Mesenteric fat pad (tissue), 1 donor: ENCODE results near the gene ATRN. TPM values are rescaled to one million over a fixed set of nuclear protein-coding genes. Genes with fewer than 3 reads are reported as not detected.
"Not testable (repeated sequence)": the region's sequence is repeated elsewhere in the genome, so short reads cannot be mapped to it uniquely, and the experiment has no call there.

Experiments used
- DNase-seq: peaks from one replicate; pipeline ENCODE4 v3.0.0-alpha.2; 2020; ENCODE audit warnings: low spot score
- total RNA-seq: library from RNA; stranded (reverse); fragmentation: NEBNext Ultra II Directional; extraction: Animal tissue kit (Norgen Biotek cat#: 25700); gene quantifications from one replicate; pipeline ENCODE4 v1.2.1, GENCODE V29; 2021
- donor health status: DM: yes; HTN: yes; CAD: no.

Gene ATRN
- total RNA-seq, 1 donor from 2014 or later, result 32.5 TPM

- DNase-seq, result no peak
Measured at GRCh38 chr20:3465301-3465700, 5.5 kb upstream of the ATRN start.

GRCh38 chr20:3470208-3470626, 601 bp upstream of the ATRN start:
- DNase-seq, result no peak

GRCh38 chr20:3471397-3472021, 691 bp downstream of the ATRN start:
- no peak for DNase-seq

- no peak for DNase-seq
Measured at GRCh38 chr20:3472105-3472504, 1.3 kb downstream of the ATRN start.

- no peak for DNase-seq
Measured at GRCh38 chr20:3473324-3473723, 2.5 kb downstream of the ATRN start.

GRCh38 chr20:3473944-3474343, 3.1 kb downstream of the ATRN start:
- DNase-seq, result no peak

- DNase-seq, result not testable (repeated sequence)
Measured at GRCh38 chr20:3477003-3477860, 6.4 kb downstream of the ATRN start.

GRCh38 chr20:3477861-3478544, 7.2 kb downstream of the ATRN start:
- DNase-seq, result no peak

- DNase-seq, result no peak
Measured at GRCh38 chr20:3479025-3479424, 8.2 kb downstream of the ATRN start.

- DNase-seq, result no peak
Measured at GRCh38 chr20:3479759-3480615, 9.2 kb downstream of the ATRN start.

- DNase-seq, result no peak
Measured at GRCh38 chr20:3483309-3483708, 12.5 kb downstream of the ATRN start.

GRCh38 chr20:3483784-3484183, 13.0 kb downstream of the ATRN start:
- DNase-seq, result no peak

GRCh38 chr20:3485913-3486312, 15.1 kb downstream of the ATRN start:
- no peak for DNase-seq

GRCh38 chr20:3486850-3487249, 16.0 kb downstream of the ATRN start:
- DNase-seq, result no peak

GRCh38 chr20:3492669-3493068, 21.9 kb downstream of the ATRN start:
- no peak for DNase-seq

- DNase-seq, result no peak
Measured at GRCh38 chr20:3494218-3494617, 23.4 kb downstream of the ATRN start.

GRCh38 chr20:3502878-3503277, 32.1 kb downstream of the ATRN start:
- no peak for DNase-seq

GRCh38 chr20:3505148-3505547, 34.3 kb downstream of the ATRN start:
- no peak for DNase-seq

GRCh38 chr20:3509064-3509463, 38.2 kb downstream of the ATRN start:
- no peak for DNase-seq

GRCh38 chr20:3510110-3510509, 39.3 kb downstream of the ATRN start:
- DNase-seq, result no peak

- DNase-seq, result not testable (repeated sequence)
Measured at GRCh38 chr20:3512239-3512638, 41.4 kb downstream of the ATRN start.
